Gastrocnemius medialis (tissue), 4 donors: ENCODE measurements around the gene UMODL1. TPM values are rescaled to one million over a fixed set of nuclear protein-coding genes. Genes with fewer than 3 reads are reported as not detected.

Experiments used
- ATAC-seq, 2 donors: fragments of 150-250 bp; one replicate each; pipeline ENCODE4 v1.9.1; 2016
- DNase-seq, 2 donors: peaks; one replicate each; pipeline ENCODE4 v3.0.0-alpha.2; 2019
- H3K27ac ChIP-seq, 4 donors: fragments of 200-600 bp; sonication (generic); 1 replicate in 1 of 4; 2 replicates in 3 of 4; pipeline ENCODE4 v1.5.1; 2016 to 2018; ENCODE audit warnings: mild to moderate bottlenecking in 2 of 4, moderate library complexity in 1 of 4
- H3K27me3 ChIP-seq, 3 donors: fragments of 200-600 bp; sonication (generic) in 2 of 3; 1 replicate in 1 of 3; 2 replicates in 2 of 3; pipeline versions ENCODE4 v1.5.1 to v1.6.0; 2016 to 2019; ENCODE audit warnings: mild to moderate bottlenecking in 1 of 3, moderate library complexity in 1 of 3
- H3K36me3 ChIP-seq, 2 donors: fragments of 200-600 bp; sonication (generic) in 1 of 2; one replicate each; pipeline ENCODE4 v1.5.1; 2017 to 2018
- H3K4me1 ChIP-seq, 2 donors: fragments of 200-600 bp; sonication (generic) in 1 of 2; one replicate each; pipeline ENCODE4 v1.5.1; 2016 to 2017; ENCODE audit warnings: mild to moderate bottlenecking in 2 of 2
- H3K4me3 ChIP-seq, 4 donors: fragments of 200-600 bp; sonication (generic) in 3 of 4; 1 replicate in 1 of 4; 2 replicates in 3 of 4; pipeline ENCODE4 v1.5.1; 2016 to 2019; ENCODE audit warnings: mild to moderate bottlenecking in 2 of 4
- H3K9me3 ChIP-seq, 3 donors: fragments of 200-600 bp; sonication (generic) in 2 of 3; 1 replicate in 1 of 3; 2 replicates in 2 of 3; pipeline ENCODE4 v1.5.1; 2016 to 2019
- CTCF ChIP-seq, 5 experiments: fragments of 450-650 bp in 3 of 5; fragments of 200-600 bp in 2 of 5; sonication (generic) in 2 of 5; IDR thresholded peaks in 4 of 5; conservative IDR thresholded peaks in 1 of 5; 1 replicate in 4 of 5; 2 replicates in 1 of 5; pipeline ENCODE4 v1.5.1; 2016 to 2019; ENCODE audit warnings: antibody characterized with exemption in 5 of 5, mild to moderate bottlenecking in 3 of 5, moderate library complexity in 3 of 5
- POLR2A ChIP-seq, 2 donors: fragments of 450-650 bp; IDR thresholded peaks; one replicate each; pipeline ENCODE4 v1.6.1; 2017; ENCODE audit warnings: antibody characterized with exemption in 2 of 2, mild to moderate bottlenecking in 2 of 2, moderate library complexity in 2 of 2
- in situ Hi-C, 4 donors: fragments of 200-750 bp; cut with MboI; loops; one replicate each; pipeline versions ENCODE4 v1.15.0 to v1.8.0; 2017; ENCODE audit warnings: low sequenced_read_pairs in 4 of 4
- intact Hi-C: fragments of 100-400 bp; cut with DNase I; formaldehyde crosslinking; loops from one replicate; pipeline ENCODE4 v1.15.1; 2023; ENCODE audit warnings: low total_unique reads
- total RNA-seq, 4 donors: library from RNA; depleted of rRNA; stranded (reverse); fragments of >200 nt; gene quantifications; one replicate each; pipeline versions ENCODE4 v1.1.0 to v1.2.3, GENCODE V29; 2016

The UMODL1 gene
- total RNA-seq, 4 donors from 2014 or later: 0.13 TPM; not detected in 3

- ATAC-seq (no peak), DNase-seq (no peak)
- H3K4me1 ChIP-seq: no peaks in the 10 kb centered on the region
- peaks cover 0 to 10% (median 5%) of the 10 kb centered on the region in 3 donors for H3K27me3 ChIP-seq
- H3K27ac ChIP-seq: no peak overlapping the region
- no peaks in the 10 kb centered on the region for H3K36me3 ChIP-seq
- TF ChIP-seq POLR2A (IDR thresholded peaks at IDR 0.05): no peak
- no peak for TF ChIP-seq CTCF (IDR thresholded peaks at IDR 0.05 in 4 of 5, conservative IDR thresholded peaks at IDR 0.05 in 1 of 5)
- no peak overlapping the region for H3K4me3 ChIP-seq
- in situ Hi-C loops: no loop called here
- H3K9me3 ChIP-seq: no peaks in the 10 kb centered on the region
- intact Hi-C loops: no loop called here
These were observed 45.6 kb upstream of the UMODL1 start for GRCh38 chr21:42025376-42026081.

GRCh38 chr21:42026082-42026435 lies 45.1 kb upstream of the UMODL1 start:
- no peak for ATAC-seq
- Histone ChIP-seq H3K4me1 (no peaks in the 10 kb centered on the region), H3K9me3 (no peaks in the 10 kb centered on the region), H3K27me3 (peaks cover 0 to 5% (median 5%) of the 10 kb centered on the region in 3 donors), H3K36me3 (no peaks in the 10 kb centered on the region), H3K27ac (no peak overlapping the region), H3K4me3 (no peak overlapping the region)
- no peak for DNase-seq
- intact Hi-C loops: no loop called here
- no peak for TF ChIP-seq CTCF (IDR thresholded peaks at IDR 0.05 in 4 of 5, conservative IDR thresholded peaks at IDR 0.05 in 1 of 5)
- TF ChIP-seq POLR2A (IDR thresholded peaks at IDR 0.05): no peak
- in situ Hi-C loops: no loop called here

- intact Hi-C loops (no loop called here), in situ Hi-C loops (no loop called here)
- TF ChIP-seq POLR2A (IDR thresholded peaks at IDR 0.05) (no peak), CTCF (IDR thresholded peaks at IDR 0.05 in 4 of 5, conservative IDR thresholded peaks at IDR 0.05 in 1 of 5) (no peak)
- no peaks in the 10 kb centered on the region for H3K36me3 ChIP-seq
- DNase-seq (no peak), ATAC-seq (no peak)
- H3K4me3 ChIP-seq: no peak overlapping the region
- H3K4me1 ChIP-seq: no peaks in the 10 kb centered on the region
- no peaks in the 10 kb centered on the region for H3K9me3 ChIP-seq
- peaks cover 0 to 3% (median 0%) of the 10 kb centered on the region in 3 donors for H3K27me3 ChIP-seq
- no peak overlapping the region for H3K27ac ChIP-seq
These were observed 43.9 kb upstream of the UMODL1 start for GRCh38 chr21:42027085-42027821.

GRCh38 chr21:42027822-42028765 lies 43.0 kb upstream of the UMODL1 start:
- Histone ChIP-seq H3K36me3 (no peaks in the 10 kb centered on the region), H3K9me3 (no peaks in the 10 kb centered on the region), H3K4me3 (no peak overlapping the region), H3K27me3 (peaks cover 0 to 3% (median 0%) of the 10 kb centered on the region in 3 donors), H3K4me1 (no peaks in the 10 kb centered on the region), H3K27ac (no peak overlapping the region)
- intact Hi-C loops (no loop called here), in situ Hi-C loops (no loop called here)
- TF ChIP-seq POLR2A (IDR thresholded peaks at IDR 0.05) (no peak), CTCF (IDR thresholded peaks at IDR 0.05 in 4 of 5, conservative IDR thresholded peaks at IDR 0.05 in 1 of 5) (no peak)
- DNase-seq: no peak
- no peak for ATAC-seq
